Breast epithelium (tissue), 3 donors: ENCODE measurements around the gene C2CD4D.

Experiments
- POLR2A ChIP-seq: fragments of 450-650 bp; IDR thresholded peaks from one replicate; pipeline ENCODE4 v1.6.1; 2016; ENCODE audit warnings: antibody characterized with exemption, mild to moderate bottlenecking, moderate library complexity
- POLR2AphosphoS5 ChIP-seq, 3 donors: sonication (generic); formaldehyde crosslinking; IDR thresholded peaks; one replicate each; pipeline ENCODE4 v1.6.1; 2017; ENCODE audit warnings: antibody characterized with exemption in 3 of 3
- TF ChIP-seq, protein P1 (sequence below), 3 donors: fragments of 450-650 bp; IDR thresholded peaks; one replicate each; pipeline ENCODE4 v1.5.1; 2016 to 2017; ENCODE audit warnings: antibody characterized with exemption in 3 of 3, mild to moderate bottlenecking in 3 of 3, moderate library complexity in 3 of 3

DNA sequence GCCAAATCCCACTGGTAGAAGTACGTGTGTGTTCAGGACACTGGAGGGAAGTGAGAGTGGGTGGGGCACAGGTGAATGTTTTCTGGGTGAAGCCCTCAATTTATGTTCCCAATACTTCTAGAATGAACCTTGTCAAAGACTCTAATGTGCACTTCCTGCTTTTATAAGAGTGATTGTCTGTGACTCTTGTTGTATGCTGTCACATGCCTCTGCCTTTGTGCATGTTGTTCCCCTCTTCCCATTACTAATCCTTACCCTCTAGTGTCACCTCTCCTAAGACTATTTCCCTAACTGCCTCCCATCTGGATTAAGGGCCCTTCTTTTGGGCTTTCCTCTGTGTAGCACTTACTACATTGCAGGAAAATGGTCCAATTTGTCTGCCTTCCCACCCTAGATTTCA, 31.9 kb downstream of the C2CD4D start:
- TF ChIP-seq, protein P1, sequence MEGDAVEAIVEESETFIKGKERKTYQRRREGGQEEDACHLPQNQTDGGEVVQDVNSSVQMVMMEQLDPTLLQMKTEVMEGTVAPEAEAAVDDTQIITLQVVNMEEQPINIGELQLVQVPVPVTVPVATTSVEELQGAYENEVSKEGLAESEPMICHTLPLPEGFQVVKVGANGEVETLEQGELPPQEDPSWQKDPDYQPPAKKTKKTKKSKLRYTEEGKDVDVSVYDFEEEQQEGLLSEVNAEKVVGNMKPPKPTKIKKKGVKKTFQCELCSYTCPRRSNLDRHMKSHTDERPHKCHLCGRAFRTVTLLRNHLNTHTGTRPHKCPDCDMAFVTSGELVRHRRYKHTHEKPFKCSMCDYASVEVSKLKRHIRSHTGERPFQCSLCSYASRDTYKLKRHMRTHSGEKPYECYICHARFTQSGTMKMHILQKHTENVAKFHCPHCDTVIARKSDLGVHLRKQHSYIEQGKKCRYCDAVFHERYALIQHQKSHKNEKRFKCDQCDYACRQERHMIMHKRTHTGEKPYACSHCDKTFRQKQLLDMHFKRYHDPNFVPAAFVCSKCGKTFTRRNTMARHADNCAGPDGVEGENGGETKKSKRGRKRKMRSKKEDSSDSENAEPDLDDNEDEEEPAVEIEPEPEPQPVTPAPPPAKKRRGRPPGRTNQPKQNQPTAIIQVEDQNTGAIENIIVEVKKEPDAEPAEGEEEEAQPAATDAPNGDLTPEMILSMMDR (IDR thresholded peaks at IDR 0.05) = no peak
- TF ChIP-seq POLR2A (no peak), POLR2AphosphoS5 (IDR thresholded peaks at IDR 0.05) (no peak)
